Measurements from ENCODE around the gene IL36RN. TPM values are rescaled to one million over a fixed set of nuclear protein-coding genes. Genes with fewer than 3 reads are reported as not detected.

IL36RN gene
- total and polyA plus RNA-seq, 2 of the 13 experiments (the other 11 are each of a cell fraction or from before 2014, with no cell fraction given), result not detected

GRCh38 chr2:113080134-113080533 lies 21.1 kb downstream of the IL36RN start (continued):
- TF ChIP-seq ZNF205 (CRISPR knock-in tag; IDR thresholded peaks at IDR 0.05) (0 out of 2 replicates have a peak, but pooled peaks have one; percentile 23), GPN1 (CRISPR knock-in tag; IDR thresholded peaks at IDR 0.05; ENCODE audit: borderline replicate concordance) (no peak), FLYWCH1 (CRISPR knock-in tag; IDR thresholded peaks at IDR 0.05) (no peak), ZNF180 (CRISPR knock-in tag; IDR thresholded peaks at IDR 0.05; ENCODE audit: borderline replicate concordance, low read depth) (no peak), ESRRA (CRISPR knock-in tag; IDR thresholded peaks at IDR 0.05; ENCODE audit: low read depth) (no peak), ZNF276 (CRISPR knock-in tag; IDR thresholded peaks at IDR 0.05; ENCODE audit: low read depth) (0 out of 2 replicates have a peak, but pooled peaks have one; percentile 39), ZBTB25 (CRISPR knock-in tag; IDR thresholded peaks at IDR 0.05) (no peak), IKZF1 (IDR thresholded peaks at IDR 0.05) (no peak), ATF6 (CRISPR knock-in tag; conservative IDR thresholded peaks at IDR 0.05) (no peak), ZNF777 (CRISPR knock-in tag; IDR thresholded peaks at IDR 0.05) (no peak), ZNF350 (CRISPR knock-in tag; IDR thresholded peaks at IDR 0.05; ENCODE audit: borderline replicate concordance, low read depth) (no peak; the same call in 1 of the 2 replicates), SMC3 (IDR thresholded peaks at IDR 0.05; ENCODE audit: low read length) (peak; percentile 91), ZNF614 (CRISPR knock-in tag; IDR thresholded peaks at IDR 0.05; ENCODE audit: borderline replicate concordance) (0 out of 2 replicates have a peak, but pooled peaks have one; percentile 46), ZNF329 (CRISPR knock-in tag; IDR thresholded peaks at IDR 0.05; ENCODE audit: low read depth) (no peak), FOXA3 (CRISPR knock-in tag; IDR thresholded peaks at IDR 0.05) (0 out of 2 replicates have a peak, but pooled peaks have one; percentile 28), ZNF251 (CRISPR knock-in tag; IDR thresholded peaks at IDR 0.05) (no peak), ZMYM2 (CRISPR knock-in tag; IDR thresholded peaks at IDR 0.05) (0 out of 2 replicates have a peak, but pooled peaks have one; percentile 31), ZBTB10 (CRISPR knock-in tag; IDR thresholded peaks at IDR 0.05; ENCODE audit: borderline replicate concordance) (no peak), BCL6 (CRISPR knock-in tag; IDR thresholded peaks at IDR 0.05) (peak; percentile 41; the same call in 1 of the 2 replicates), HOMEZ (CRISPR knock-in tag; IDR thresholded peaks at IDR 0.05; ENCODE audit: low read depth) (0 out of 2 replicates have a peak, but pooled peaks have one; percentile 30)

Measured in HepG2 (cell line).